Neuronal stem cell (in vitro differentiated cells): ENCODE results near the gene PRIM2.

ENCODE experiments used
- DNase-seq: peaks from one replicate; pipeline ENCODE4 v3.0.0-alpha.2; 2013; ENCODE audit warnings: low spot score
- H2AFZ ChIP-seq: one replicate; pipeline ENCODE4 v1.6.1; 2013; ENCODE audit warnings: mild to moderate bottlenecking, low read length, inconsistent platforms
- H2AK5ac ChIP-seq: 2 replicates; pipeline ENCODE4 v1.6.1; 2013; ENCODE audit warnings: low read depth, mild to moderate bottlenecking, inconsistent platforms, low read length, moderate library complexity, mixed read lengths
- H2BK120ac ChIP-seq: 2 replicates; pipeline ENCODE4 v1.6.1; 2013; ENCODE audit warnings: low read depth, mild to moderate bottlenecking, inconsistent platforms, low read length, moderate library complexity, mixed read lengths
- H2BK12ac ChIP-seq: one replicate; pipeline ENCODE4 v1.6.1; 2013; ENCODE audit warnings: low read length, inconsistent platforms
- H2BK15ac ChIP-seq: 2 replicates; pipeline ENCODE4 v1.6.1; 2013; ENCODE audit warnings: mild to moderate bottlenecking, low read length, inconsistent platforms, mixed read lengths
- H2BK5ac ChIP-seq: one replicate; pipeline ENCODE4 v1.6.1; 2013; ENCODE audit warnings: inconsistent platforms, mild to moderate bottlenecking, low read length, moderate library complexity
- H3K14ac ChIP-seq: one replicate; pipeline ENCODE4 v1.6.1; 2013; ENCODE audit warnings: low read length, inconsistent platforms
- H3K18ac ChIP-seq: 2 replicates; pipeline ENCODE4 v1.6.1; 2013; ENCODE audit warnings: low read length, inconsistent platforms
- H3K23ac ChIP-seq: 2 replicates; pipeline ENCODE4 v1.6.1; 2013; ENCODE audit warnings: low read depth, mild to moderate bottlenecking, mixed read lengths, low read length, inconsistent platforms; ENCODE audit not compliant: poor library complexity
- H3K27ac ChIP-seq: replicated peaks from 3 replicates; pipeline ENCODE4 v1.5.1; 2013; ENCODE audit warnings: low read length, inconsistent platforms
- H3K27me3 ChIP-seq, 3 experiments: 2 replicates each; pipeline ENCODE4 v1.6.1; 2013; ENCODE audit warnings: low read length in 3 of 3, mild to moderate bottlenecking in 2 of 3, inconsistent platforms in 1 of 3, low read depth in 1 of 3, mixed read lengths in 1 of 3, moderate library complexity in 1 of 3; ENCODE audit not compliant: control insufficient read depth in 3 of 3, insufficient read depth in 3 of 3
- H3K36me3 ChIP-seq, 2 donors: replicated peaks in 1 of 2; 2 replicates each; pipeline ENCODE4 v1.6.1; 2013; ENCODE audit warnings: low read length in 2 of 2; ENCODE audit not compliant: control insufficient read depth in 2 of 2, insufficient read depth in 2 of 2
- H3K4ac ChIP-seq: 2 replicates; pipeline ENCODE4 v1.6.1; 2013; ENCODE audit warnings: inconsistent platforms, mild to moderate bottlenecking, low read length, moderate library complexity
- H3K4me1 ChIP-seq, 2 donors: 1 replicate in 1 of 2; 2 replicates in 1 of 2; pipeline ENCODE4 v1.6.1; 2013; ENCODE audit warnings: low read length in 2 of 2, low read depth in 1 of 2; ENCODE audit not compliant: control insufficient read depth in 2 of 2, insufficient read depth in 1 of 2
- H3K4me2 ChIP-seq: one replicate; pipeline ENCODE4 v1.6.1; 2013; ENCODE audit warnings: mild to moderate bottlenecking, low read length, inconsistent platforms; ENCODE audit not compliant: insufficient read depth, poor library complexity, severe bottlenecking
- H3K4me3 ChIP-seq, 2 donors: 2 replicates each; pipeline ENCODE4 v1.5.1; 2013; ENCODE audit warnings: low read length in 2 of 2, mild to moderate bottlenecking in 2 of 2, inconsistent platforms in 1 of 2, moderate library complexity in 1 of 2
- H3K79me1 ChIP-seq: one replicate; pipeline ENCODE4 v1.6.1; 2013; ENCODE audit warnings: low read depth, mild to moderate bottlenecking, inconsistent platforms, low read length, moderate library complexity
- H3K9ac ChIP-seq: one replicate; pipeline ENCODE4 v1.6.1; 2013; ENCODE audit warnings: mild to moderate bottlenecking, low read depth, low read length, inconsistent platforms; ENCODE audit not compliant: poor library complexity
- H3K9me3 ChIP-seq, 2 donors: replicated peaks in 1 of 2; 2 replicates each; pipeline versions ENCODE3 to v1.6.1; 2013; ENCODE audit warnings: low read length in 2 of 2, mild to moderate bottlenecking in 2 of 2, inconsistent platforms in 1 of 2, low read depth in 1 of 2, mixed read lengths in 1 of 2, moderate library complexity in 1 of 2; ENCODE audit not compliant: control insufficient read depth in 2 of 2, insufficient read depth in 1 of 2
- H4K8ac ChIP-seq: one replicate; pipeline ENCODE4 v1.6.1; 2013; ENCODE audit warnings: low read depth, mild to moderate bottlenecking, inconsistent platforms, low read length, moderate library complexity
- H4K91ac ChIP-seq: one replicate; pipeline ENCODE4 v1.6.1; 2013; ENCODE audit warnings: low read length, low read depth, mild to moderate bottlenecking, inconsistent platforms; ENCODE audit not compliant: poor library complexity
- WGBS, 2 donors: extraction: QIAGEN DNeasy Blood & Tissue Kit; methylation state at CpG; one replicate each; pipeline ENCODE4 v1.1.7; 2013; ENCODE audit warnings: missing lambda C conversion rate in 2 of 2, mixed read lengths in 1 of 2; ENCODE audit not compliant: insufficient read length in 2 of 2, insufficient replicate concordance in 1 of 2; ENCODE audit errors: extremely low coverage in 2 of 2; 5-methylcytosine and 5-hydroxymethylcytosine counted together

Gene PRIM2

GRCh38 chr6:57275384-57275783, 42.0 kb upstream of the PRIM2 start:
- WGBS, 2 donors = no CpG with 5 or more reads among the region's 3 CpGs
- Histone ChIP-seq H3K36me3 (no peaks in the 10 kb centered on the region), H3K27ac (no peak overlapping the region), H3K4me2 (no peak overlapping the region), H3K18ac (no peak overlapping the region), H4K8ac (no peak overlapping the region), H3K27me3 (peaks cover 0 to 4% (median 0%) of the 10 kb centered on the region in 3 experiments), H2BK5ac (no peak overlapping the region), H3K4me1 (no peaks in the 10 kb centered on the region), H3K14ac (no peak overlapping the region), H2BK120ac (no peak overlapping the region), H3K79me1 (no peaks in the 10 kb centered on the region), H2BK15ac (no peak overlapping the region), H3K4me3 (no peak overlapping the region), H3K9ac (no peak overlapping the region), H2AFZ (no peak overlapping the region), H3K4ac (no peak overlapping the region), H2BK12ac (no peak overlapping the region), H4K91ac (no peak overlapping the region), H2AK5ac (no peak overlapping the region), H3K23ac (no peak overlapping the region), H3K9me3 (peaks cover 0 to 2% of the 10 kb centered on the region in 2 donors)
- no peak for DNase-seq

- no peak overlapping the region for H2AK5ac ChIP-seq
- peaks cover 0 to 2% of the 10 kb centered on the region in 2 donors for H3K9me3 ChIP-seq
- DNase-seq = no peak
- H3K14ac ChIP-seq = no peak overlapping the region
- H2BK120ac ChIP-seq = no peak overlapping the region
- H2BK15ac ChIP-seq = no peak overlapping the region
- no peak overlapping the region for H2BK12ac ChIP-seq
- no peak overlapping the region for H3K4me2 ChIP-seq
- H3K27ac ChIP-seq = no peak overlapping the region
- no peak overlapping the region for H3K18ac ChIP-seq
- no peak overlapping the region for H4K91ac ChIP-seq
- no peaks in the 10 kb centered on the region for H3K79me1 ChIP-seq
- peaks cover 0 to 4% (median 0%) of the 10 kb centered on the region in 3 experiments for H3K27me3 ChIP-seq
- no peak overlapping the region for H2AFZ ChIP-seq
- no peak overlapping the region for H3K23ac ChIP-seq
- no peak overlapping the region for H3K4me3 ChIP-seq
- H4K8ac ChIP-seq = no peak overlapping the region
- no peaks in the 10 kb centered on the region for H3K4me1 ChIP-seq
- no peak overlapping the region for H3K4ac ChIP-seq
- no peak overlapping the region for H2BK5ac ChIP-seq
- H3K36me3 ChIP-seq = no peaks in the 10 kb centered on the region
- no peak overlapping the region for H3K9ac ChIP-seq
These were observed 40.5 kb upstream of the PRIM2 start for GRCh38 chr6:57276946-57277345.

- Histone ChIP-seq H2BK12ac (no peak overlapping the region), H3K4ac (no peak overlapping the region), H3K79me1 (no peaks in the 10 kb centered on the region), H3K9ac (no peak overlapping the region), H3K27me3 (peaks cover 0 to 4% (median 0%) of the 10 kb centered on the region in 3 experiments), H3K23ac (no peak overlapping the region), H3K4me1 (no peaks in the 10 kb centered on the region), H2BK5ac (no peak overlapping the region), H4K8ac (no peak overlapping the region), H3K14ac (no peak overlapping the region), H3K36me3 (no peaks in the 10 kb centered on the region), H3K9me3 (peaks cover 0 to 2% of the 10 kb centered on the region in 2 donors), H2BK120ac (no peak overlapping the region), H2AFZ (no peak overlapping the region), H2AK5ac (no peak overlapping the region), H3K18ac (no peak overlapping the region), H3K4me2 (no peak overlapping the region), H3K27ac (no peak overlapping the region), H3K4me3 (no peak overlapping the region), H2BK15ac (no peak overlapping the region), H4K91ac (no peak overlapping the region)
- DNase-seq = no peak
- WGBS, 2 donors = no CpG with 5 or more reads among the region's 2 CpGs
These were observed 38.9 kb upstream of the PRIM2 start for GRCh38 chr6:57278570-57278969.

GRCh38 chr6:57279013-57279412, 38.4 kb upstream of the PRIM2 start:
- H3K36me3 ChIP-seq = no peaks in the 10 kb centered on the region
- H3K14ac ChIP-seq = no peak overlapping the region
- no peak overlapping the region for H2BK15ac ChIP-seq
- no peak overlapping the region for H2BK5ac ChIP-seq
- H2BK120ac ChIP-seq = no peak overlapping the region
- H3K4me1 ChIP-seq = no peaks in the 10 kb centered on the region
- H3K18ac ChIP-seq = no peak overlapping the region
- peaks cover 0 to 4% (median 0%) of the 10 kb centered on the region in 3 experiments for H3K27me3 ChIP-seq
- DNase-seq = no peak
- no peak overlapping the region for H3K23ac ChIP-seq
- WGBS, 2 donors = no CpG with 5 or more reads among the region's 2 CpGs
- H4K91ac ChIP-seq = no peak overlapping the region
- no peak overlapping the region for H4K8ac ChIP-seq
- H3K4me2 ChIP-seq = no peak overlapping the region
- H2AFZ ChIP-seq = no peak overlapping the region
- H3K4ac ChIP-seq = no peak overlapping the region
- peaks cover 0 to 2% of the 10 kb centered on the region in 2 donors for H3K9me3 ChIP-seq
- no peak overlapping the region for H2BK12ac ChIP-seq
- H2AK5ac ChIP-seq = no peak overlapping the region
- no peak overlapping the region for H3K27ac ChIP-seq
- no peak overlapping the region for H3K4me3 ChIP-seq
- H3K9ac ChIP-seq = no peak overlapping the region
- H3K79me1 ChIP-seq = no peaks in the 10 kb centered on the region
